ENCODE data around the gene GNAT2. TPM values are rescaled to one million over a fixed set of nuclear protein-coding genes. Genes with fewer than 3 reads are reported as not detected.

The GNAT2 gene
- total RNA-seq, 1 experiment from 2014 or later, result 0.20 TPM

DNA sequence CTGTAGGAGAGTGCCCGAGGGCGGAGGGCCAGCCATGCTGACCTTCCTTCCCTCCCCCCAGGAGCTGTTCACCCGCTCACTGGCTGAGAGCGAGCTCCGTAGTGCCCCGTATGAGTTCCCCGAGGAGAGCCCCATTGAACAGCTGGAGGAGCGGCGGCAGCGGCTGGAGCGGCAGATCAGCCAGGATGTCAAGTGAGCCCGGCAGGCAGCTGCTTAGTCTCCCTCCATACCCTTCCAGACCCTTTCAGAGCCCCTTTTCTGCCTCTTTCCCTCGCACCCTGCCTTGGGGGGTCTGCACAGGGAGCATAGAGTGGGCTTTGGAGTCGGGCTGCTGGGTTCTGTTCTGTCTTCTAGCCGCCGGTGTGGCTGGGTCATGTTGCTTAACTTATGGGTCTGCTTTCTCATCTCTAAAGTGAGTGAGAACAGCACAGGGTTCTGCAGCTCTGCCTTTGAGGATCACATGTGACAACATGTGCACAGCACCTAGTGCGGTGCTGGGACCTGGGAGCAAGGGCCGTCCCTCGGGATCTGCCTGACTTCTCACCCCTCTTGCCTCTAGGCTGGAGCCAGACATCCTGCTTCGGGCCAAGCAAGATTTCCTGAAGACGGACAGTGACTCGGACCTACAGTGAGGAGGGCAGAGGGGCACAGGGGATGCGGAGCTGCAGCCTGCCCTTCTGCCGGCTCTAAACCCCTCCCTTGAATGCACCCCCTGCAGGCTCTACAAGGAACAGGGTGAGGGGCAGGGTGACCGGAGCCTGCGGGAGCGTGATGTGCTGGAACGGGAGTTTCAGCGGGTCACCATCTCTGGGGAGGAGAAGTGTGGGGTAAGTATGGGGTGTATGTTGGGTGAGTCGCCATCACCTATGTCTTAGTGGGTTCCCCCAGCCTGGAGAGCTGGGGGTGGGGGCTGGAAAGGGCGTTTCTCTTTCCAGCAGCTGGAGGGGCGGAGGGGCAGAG is 6.5 kb upstream of the GNAT2 start:
- WGBS (ENCODE audit: extremely low coverage, insufficient read length, low lambda C conversion rate), result no CpG with 5 or more reads among the region's 32 CpGs
- peak; percentile 37 for DNase-seq
- no peaks in the 10 kb centered on the region for H3K4me1 ChIP-seq (ENCODE audit: insufficient read depth, low read length)

More for the DNA sequence above, 6.5 kb upstream of the GNAT2 start:
- no peak overlapping the region for H3K9ac ChIP-seq (ENCODE audit: extremely low read depth, insufficient read length, low read length)
- H3K27ac Mint-ChIP-seq, result peak overlapping the region; percentile 65 to 87 (median 82); a peak in 5 of 7 replicates
- H3K23me2 ChIP-seq (ENCODE audit: insufficient read length, low read depth, low read length, poor library complexity, severe bottlenecking), result peaks cover 3% of the 10 kb centered on the region
- no peaks in the 10 kb centered on the region for H3K27me3 ChIP-seq (ENCODE audit: insufficient read depth, low read length)
- H3K23ac ChIP-seq (ENCODE audit: insufficient read length, low read depth, low read length), result no peak overlapping the region
- peaks cover 22 to 40% (median 34%) of the 10 kb centered on the region in 3 experiments; a peak in 6 of 7 replicates for H3K36me3 Mint-ChIP-seq (ENCODE audit: insufficient read depth in 1 of 3, low read depth in 3 of 3)
- no peaks in the 10 kb centered on the region; the same call in 1 of the 2 replicates for H3K27me3 Mint-ChIP-seq (ENCODE audit: low read depth)
- no peak overlapping the region for H3K56ac ChIP-seq (ENCODE audit: insufficient read length, low read depth, low read length)
- no peak overlapping the region for H3K4me3 Mint-ChIP-seq
- H4K20me1 ChIP-seq (ENCODE audit: control insufficient read depth, insufficient read depth, insufficient read length), result peaks cover 2% of the 10 kb centered on the region
- no peaks in the 10 kb centered on the region for H3K79me1 ChIP-seq (ENCODE audit: insufficient read depth, low read depth, low read length, poor library complexity, severe bottlenecking)
- H2BK120ac ChIP-seq (ENCODE audit: low read depth, low read length, poor library complexity, severe bottlenecking), result no peak overlapping the region
- H4K8ac ChIP-seq (replicated peaks; ENCODE audit: insufficient read length, low read depth, low read length), result no peak overlapping the region
- no peak overlapping the region for H2BK12ac ChIP-seq (ENCODE audit: insufficient read length, low read depth, low read length)
- no peak overlapping the region for H2BK15ac ChIP-seq (ENCODE audit: low read depth, low read length)
- H3K4ac ChIP-seq (ENCODE audit: low read depth, low read length), result no peak overlapping the region
- H3K79me2 ChIP-seq (ENCODE audit: insufficient read depth, low read length), result peaks cover 6% of the 10 kb centered on the region; the same call in 1 of the 2 replicates
- peaks cover 13 to 34% of the 10 kb centered on the region in 2 experiments for H3K4me1 Mint-ChIP-seq
- H4K5ac ChIP-seq (ENCODE audit: insufficient read length, low read depth, low read length), result no peak overlapping the region
- no peak overlapping the region for H3K4me2 ChIP-seq (ENCODE audit: insufficient read depth, insufficient read length, low read length)
- no peak overlapping the region for H3K27ac ChIP-seq (ENCODE audit: insufficient read length, low read depth, low read length)
- no peak overlapping the region for H3K18ac ChIP-seq (ENCODE audit: insufficient read length, low read depth, low read length)
- no peaks in the 10 kb centered on the region for H3K9me3 Mint-ChIP-seq
- TF ChIP-seq, protein P1, sequence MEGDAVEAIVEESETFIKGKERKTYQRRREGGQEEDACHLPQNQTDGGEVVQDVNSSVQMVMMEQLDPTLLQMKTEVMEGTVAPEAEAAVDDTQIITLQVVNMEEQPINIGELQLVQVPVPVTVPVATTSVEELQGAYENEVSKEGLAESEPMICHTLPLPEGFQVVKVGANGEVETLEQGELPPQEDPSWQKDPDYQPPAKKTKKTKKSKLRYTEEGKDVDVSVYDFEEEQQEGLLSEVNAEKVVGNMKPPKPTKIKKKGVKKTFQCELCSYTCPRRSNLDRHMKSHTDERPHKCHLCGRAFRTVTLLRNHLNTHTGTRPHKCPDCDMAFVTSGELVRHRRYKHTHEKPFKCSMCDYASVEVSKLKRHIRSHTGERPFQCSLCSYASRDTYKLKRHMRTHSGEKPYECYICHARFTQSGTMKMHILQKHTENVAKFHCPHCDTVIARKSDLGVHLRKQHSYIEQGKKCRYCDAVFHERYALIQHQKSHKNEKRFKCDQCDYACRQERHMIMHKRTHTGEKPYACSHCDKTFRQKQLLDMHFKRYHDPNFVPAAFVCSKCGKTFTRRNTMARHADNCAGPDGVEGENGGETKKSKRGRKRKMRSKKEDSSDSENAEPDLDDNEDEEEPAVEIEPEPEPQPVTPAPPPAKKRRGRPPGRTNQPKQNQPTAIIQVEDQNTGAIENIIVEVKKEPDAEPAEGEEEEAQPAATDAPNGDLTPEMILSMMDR (conservative IDR thresholded peaks at IDR 0.05), result no peak
- H2AK5ac ChIP-seq (ENCODE audit: insufficient read length, low read length), result no peak overlapping the region
- H4K91ac ChIP-seq (ENCODE audit: insufficient read length, low read depth, low read length), result no peak overlapping the region
- no peak overlapping the region for H3K14ac ChIP-seq (ENCODE audit: insufficient read depth, low read length)
- H2BK5ac ChIP-seq (ENCODE audit: insufficient read length, low read length), result no peak overlapping the region
- H3K9me3 ChIP-seq (ENCODE audit: control insufficient read depth, low read depth, low read length), result no peaks in the 10 kb centered on the region
- no peak overlapping the region for H2BK20ac ChIP-seq (ENCODE audit: low read depth, low read length, poor library complexity, severe bottlenecking)
- H3T11ph ChIP-seq (ENCODE audit: low read length), result no peak overlapping the region
- no peak overlapping the region for H2AFZ ChIP-seq (ENCODE audit: low read length)
